K562 (cell line): ENCODE measurements around the gene PACSIN2. TPM values are rescaled to one million over a fixed set of nuclear protein-coding genes. Genes with fewer than 3 reads are reported as not detected.

Source experiments
- ATAC-seq: fragments of 200-7000 bp; cut with Tn5 transposase; 3 replicates; pipeline ENCODE4 v1.9.1; 2020; ENCODE audit warnings: moderate library complexity
- BruUV-seq: library from RNA; stranded (reverse); fragments of 400-500 nt; replicated peaks from 2 replicates; lab custom pipeline; 2021; lab: Mats Ljungman, UMichigan
- CTCF ChIA-PET: fragments of 300-600 bp; formaldehyde crosslinking; extraction: SDS; loops from one replicate; lab custom pipeline; 2021; ENCODE audit warnings: low intra/inter-chr PET ratio; lab: Yijun Ruan, JAX
- POLR2A ChIA-PET: fragments of 300-600, 350-650 bp; sonication (Branson Sonifier 250); formaldehyde crosslinking; extraction: SDS; loops from one replicate; lab custom pipeline; 2021; ENCODE audit warnings: antibody characterized with exemption, inconsistent platforms; lab: Yijun Ruan, JAX
- DNase-seq, 4 experiments: peaks; one replicate each; pipeline versions ENCODE4 v3.0.0 to v3.0.0-alpha.2; 2011 to 2018; ENCODE audit warnings: low spot score in 3 of 4, mixed read lengths in 3 of 4; ENCODE audit errors: extremely low read depth in 1 of 4
- FAIRE-seq: peaks from 2 replicates; lab custom pipeline; 2011; peaks lifted over from hg19 to GRCh38; lab: Jason Lieb, UNC
- H2AFZ ChIP-seq: 2 replicates; pipeline ENCODE4 v1.6.0; 2011; ENCODE audit warnings: low read depth, low read length, control low read depth, inconsistent platforms
- H3K27ac ChIP-seq: fragments of 200-600 bp; 3 replicates; pipeline ENCODE4 v1.8.0; 2011; ENCODE audit warnings: low read depth, mild to moderate bottlenecking, control low read depth, inconsistent platforms, low read length, moderate library complexity, mixed read lengths; ENCODE audit errors: extremely low read depth
- H3K27me3 ChIP-seq, 2 experiments: fragments of 300-600 bp in 1 of 2; 2 replicates in 1 of 2; 3 replicates in 1 of 2; pipeline versions ENCODE4 v1.6.0 to v1.8.0; 2011; ENCODE audit warnings: inconsistent platforms in 2 of 2, low read length in 2 of 2, mild to moderate bottlenecking in 1 of 2, mixed read lengths in 1 of 2, moderate library complexity in 1 of 2; ENCODE audit not compliant: control insufficient read depth in 2 of 2, insufficient read depth in 2 of 2
- H3K36me3 ChIP-seq: fragments of 300-600 bp; 3 replicates; pipeline ENCODE4 v1.8.0; 2011; ENCODE audit warnings: mild to moderate bottlenecking, low read length, inconsistent platforms; ENCODE audit not compliant: control insufficient read depth, insufficient read depth
- H3K4me1 ChIP-seq, 2 experiments: fragments of 200-600 bp in 1 of 2; replicated peaks in 1 of 2; 2 replicates in 1 of 2; 3 replicates in 1 of 2; pipeline versions ENCODE4 v1.5.1 to v1.8.0; 2011; ENCODE audit warnings: inconsistent platforms in 2 of 2, low read length in 2 of 2, mild to moderate bottlenecking in 1 of 2, mixed read lengths in 1 of 2, moderate library complexity in 1 of 2; ENCODE audit not compliant: control insufficient read depth in 2 of 2, insufficient read depth in 2 of 2
- H3K4me2 ChIP-seq: 2 replicates; pipeline ENCODE4 v1.6.1; 2011; ENCODE audit warnings: low read length, control low read depth, inconsistent platforms, mixed read lengths; ENCODE audit not compliant: insufficient read depth
- H3K4me3 ChIP-seq: fragments of 200-600 bp; sonication (generic), shearing (Covaris generic); 2 replicates; pipeline ENCODE4 v1.5.1; 2016; ENCODE audit warnings: control low read depth, inconsistent platforms
- H3K79me2 ChIP-seq: fragments of 200-600 bp; 3 replicates; pipeline ENCODE4 v1.8.0; 2011; ENCODE audit warnings: low read length, inconsistent platforms; ENCODE audit not compliant: control insufficient read depth, insufficient read depth
- H3K9ac ChIP-seq, 2 experiments: 2 replicates each; pipeline versions ENCODE4 v1.6.0 to v1.6.1; 2011; ENCODE audit warnings: low read depth in 2 of 2, low read length in 2 of 2, control low read depth in 1 of 2, inconsistent platforms in 1 of 2, mild to moderate bottlenecking in 1 of 2, mixed read lengths in 1 of 2; ENCODE audit not compliant: insufficient read depth in 1 of 2
- H3K9me1 ChIP-seq: one replicate; pipeline ENCODE4 v1.6.0; 2011; ENCODE audit warnings: inconsistent platforms, mild to moderate bottlenecking, low read length, moderate library complexity; ENCODE audit not compliant: control insufficient read depth, insufficient read depth
- H3K9me3 ChIP-seq: replicated peaks from 2 replicates; pipeline ENCODE4 v1.5.1; 2011; ENCODE audit warnings: low read depth, low read length, inconsistent platforms; ENCODE audit not compliant: control insufficient read depth, insufficient read depth
- H4K20me1 ChIP-seq: replicated peaks from 2 replicates; pipeline ENCODE4 v1.6.1; 2011; ENCODE audit warnings: low read length, inconsistent platforms, mixed read lengths; ENCODE audit not compliant: control insufficient read depth, insufficient read depth
- EWSR1 ChIP-seq: fragments of 450-650 bp; IDR thresholded peaks from 2 replicates; pipeline ENCODE4 v1.6.1; 2018; ENCODE audit warnings: borderline replicate concordance, mild to moderate bottlenecking, low read depth, moderate library complexity; ENCODE audit not compliant: partially characterized antibody
- L3MBTL2 ChIP-seq: fragments of 450-650 bp; IDR thresholded peaks from 2 replicates; pipeline ENCODE4 v1.6.1; 2016; ENCODE audit warnings: mild to moderate bottlenecking, moderate library complexity
- MYBL2 ChIP-seq, 2 experiments: fragments of 450-650 bp in 1 of 2; sonication (generic) in 1 of 2; formaldehyde crosslinking in 1 of 2; IDR thresholded peaks; 2 replicates each; pipeline versions ENCODE4 v1.6.1 to v1.8.1; 2017 to 2022; ENCODE audit warnings: borderline replicate concordance in 1 of 2, inconsistent platforms in 1 of 2, low read depth in 1 of 2, mild to moderate bottlenecking in 1 of 2, missing genetic modification reagents in 1 of 2, moderate library complexity in 1 of 2
- SIX5 ChIP-seq, 2 experiments: IDR thresholded peaks; 2 replicates each; pipeline ENCODE4 v1.6.1; 2011; ENCODE audit warnings: low read length in 2 of 2, borderline replicate concordance in 1 of 2, low read depth in 1 of 2, mild to moderate bottlenecking in 1 of 2, moderate library complexity in 1 of 2; ENCODE audit not compliant: insufficient read depth in 1 of 2
- WHSC1 ChIP-seq: IDR thresholded peaks from one replicate; pipeline ENCODE4 v1.6.1; 2012; ENCODE audit warnings: low read length, control low read depth, inconsistent platforms
- ZNF696 ChIP-seq: fragments of 250-450 bp; sonication (Bioruptor Pico); conservative IDR thresholded peaks from 2 replicates; pipeline ENCODE4 v1.4.0; 2020; ENCODE audit warnings: mild to moderate bottlenecking, moderate library complexity
- WGBS: fragments of 100-300 bp; shearing (Covaris generic); methylation state at CpG from one replicate; pipeline ENCODE4 v1.1.6; 2016; ENCODE audit warnings: low coverage, mixed read lengths; ENCODE audit not compliant: insufficient coverage; ENCODE audit errors: missing lambda C conversion rate; 5-methylcytosine and 5-hydroxymethylcytosine counted together
- in situ Hi-C: fragments of 300-500 bp; cut with MboI; formaldehyde crosslinking; loops from 4 replicates; pipeline ENCODE4 v1.15.0; 2018; ENCODE audit warnings: inconsistent platforms, mixed read lengths
- intact Hi-C: fragments of 100-400 bp; cut with micrococcal nuclease; formaldehyde crosslinking; loops from 2 replicates; pipeline ENCODE4 v1.14.2; 2022
- polyA plus RNA-seq, 8 experiments: library from polyadenylated mRNA; depleted of rRNA in 4 of 8; stranded (reverse) in 5 of 8; unstranded in 3 of 8; fragments of >200 nt; fragmentation: Nextera tagmentation in 2 of 8; fragmentation: Illumina TruSeq in 1 of 8; extraction: Ambion mirVana in 2 of 8; extraction: Trizol in 1 of 8; gene quantifications; 2 replicates each; pipeline versions ENCODE4 v1.2.1 to v1.2.3, GENCODE V29; 2011 to 2014; ENCODE audit warnings: inconsistent platforms in 1 of 8, missing spikeins in 1 of 8
- total RNA-seq, 7 experiments: library from RNA; depleted of rRNA in 6 of 7; stranded (reverse); fragments of >200 nt in 6 of 7; fragmentation: Illumina TruSeq in 2 of 7; extraction: Trizol in 2 of 7; gene quantifications; 2 replicates each; pipeline versions ENCODE4 v1.2.1 to v1.2.3, GENCODE V29; 2011 to 2021; ENCODE audit warnings: low replicate concordance in 1 of 7
- TF ChIP-seq, protein P1 (sequence below), 2 experiments: fragments of 150-350 bp in 1 of 2; IDR thresholded peaks; 2 replicates each; pipeline ENCODE4 v1.6.1; 2012 to 2016; ENCODE audit warnings: low read depth in 2 of 2, low read length in 2 of 2, mild to moderate bottlenecking in 1 of 2, moderate library complexity in 1 of 2
- TF ChIP-seq, protein P2 (sequence below): fragments of 250-450 bp; sonication (Bioruptor Pico); IDR thresholded peaks from 2 replicates; pipeline ENCODE4 v1.4.0; 2020; ENCODE audit warnings: mild to moderate bottlenecking, moderate library complexity
- TF ChIP-seq, protein P3 (sequence below): fragments of 250-450 bp; sonication (Bioruptor Pico); IDR thresholded peaks from 2 replicates; pipeline ENCODE4 v1.5.0; 2021
- TF ChIP-seq, protein P4 (sequence below): fragments of 200-800 bp; sonication (Bioruptor generic); IDR thresholded peaks from 2 replicates; pipeline ENCODE4 v1.6.1; 2017; ENCODE audit warnings: missing genetic modification characterization, missing compliant biosample characterization

Gene PACSIN2
- total and polyA plus RNA-seq, 9 of the 15 experiments (the other 6 are each of a cell fraction or from before 2014, with no cell fraction given), result 0.45 to 45.1 (median 23.9) TPM

DNA sequence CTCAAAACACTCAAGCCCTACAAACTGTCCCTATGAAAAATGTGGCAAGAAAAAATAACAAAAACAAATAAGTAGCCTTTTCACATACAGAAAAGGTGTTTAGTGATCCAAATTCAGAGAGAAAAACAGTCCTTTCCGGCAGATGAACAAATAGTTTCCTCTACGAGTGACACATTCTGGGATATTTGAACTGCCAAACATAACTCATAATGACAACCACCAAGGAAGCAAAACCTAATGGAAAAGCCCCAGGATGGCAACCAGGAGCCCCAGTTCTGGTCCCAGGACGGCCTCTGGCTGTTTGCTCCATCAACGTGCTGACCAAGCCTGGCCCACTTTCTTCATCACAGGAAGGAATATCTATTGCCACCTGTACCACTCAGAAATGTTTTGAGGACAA lies 6.0 kb downstream of the PACSIN2 start (continued):
- TF ChIP-seq, protein P1, sequence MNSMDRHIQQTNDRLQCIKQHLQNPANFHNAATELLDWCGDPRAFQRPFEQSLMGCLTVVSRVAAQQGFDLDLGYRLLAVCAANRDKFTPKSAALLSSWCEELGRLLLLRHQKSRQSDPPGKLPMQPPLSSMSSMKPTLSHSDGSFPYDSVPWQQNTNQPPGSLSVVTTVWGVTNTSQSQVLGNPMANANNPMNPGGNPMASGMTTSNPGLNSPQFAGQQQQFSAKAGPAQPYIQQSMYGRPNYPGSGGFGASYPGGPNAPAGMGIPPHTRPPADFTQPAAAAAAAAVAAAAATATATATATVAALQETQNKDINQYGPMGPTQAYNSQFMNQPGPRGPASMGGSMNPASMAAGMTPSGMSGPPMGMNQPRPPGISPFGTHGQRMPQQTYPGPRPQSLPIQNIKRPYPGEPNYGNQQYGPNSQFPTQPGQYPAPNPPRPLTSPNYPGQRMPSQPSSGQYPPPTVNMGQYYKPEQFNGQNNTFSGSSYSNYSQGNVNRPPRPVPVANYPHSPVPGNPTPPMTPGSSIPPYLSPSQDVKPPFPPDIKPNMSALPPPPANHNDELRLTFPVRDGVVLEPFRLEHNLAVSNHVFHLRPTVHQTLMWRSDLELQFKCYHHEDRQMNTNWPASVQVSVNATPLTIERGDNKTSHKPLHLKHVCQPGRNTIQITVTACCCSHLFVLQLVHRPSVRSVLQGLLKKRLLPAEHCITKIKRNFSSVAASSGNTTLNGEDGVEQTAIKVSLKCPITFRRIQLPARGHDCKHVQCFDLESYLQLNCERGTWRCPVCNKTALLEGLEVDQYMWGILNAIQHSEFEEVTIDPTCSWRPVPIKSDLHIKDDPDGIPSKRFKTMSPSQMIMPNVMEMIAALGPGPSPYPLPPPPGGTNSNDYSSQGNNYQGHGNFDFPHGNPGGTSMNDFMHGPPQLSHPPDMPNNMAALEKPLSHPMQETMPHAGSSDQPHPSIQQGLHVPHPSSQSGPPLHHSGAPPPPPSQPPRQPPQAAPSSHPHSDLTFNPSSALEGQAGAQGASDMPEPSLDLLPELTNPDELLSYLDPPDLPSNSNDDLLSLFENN (IDR thresholded peaks at IDR 0.05; ENCODE audit: low read depth in 2 of 2, low read length in 2 of 2), result no peak

DNA sequence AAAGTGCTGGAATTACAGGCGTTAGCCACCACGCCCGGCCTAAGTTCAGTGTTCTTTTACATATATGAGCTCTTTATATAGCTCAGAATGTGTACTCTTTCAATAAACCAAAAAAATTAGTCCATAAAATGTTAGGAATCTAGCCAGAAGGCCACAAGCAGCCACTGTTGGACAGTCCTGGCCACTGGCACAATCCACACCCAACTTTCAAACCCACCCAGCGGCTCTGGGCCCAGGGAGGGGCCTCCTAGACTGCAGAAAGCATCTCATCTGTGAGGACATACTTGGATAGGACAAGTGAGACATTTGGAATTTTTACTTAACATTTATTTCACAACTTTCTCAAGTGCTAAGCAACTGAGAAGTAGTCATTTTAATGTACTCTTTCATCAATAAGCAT lies 6.4 kb downstream of the PACSIN2 start:
- H3K27me3 ChIP-seq, result no peaks in the 10 kb centered on the region
- 92% methylated on average over 4 of the region's 4 CpGs for WGBS
- ChIA-PET POLR2A (interaction anchor here (0.7 kb wide), 1 partner anchor 1436 kb away, joined by 3 read pairs; no protein-coding TSS in a partner anchor), CTCF (no interaction called here)
- H3K4me2 ChIP-seq, result no peak overlapping the region
- intact Hi-C loops (no loop called here), in situ Hi-C loops (no loop called here)
- no peak overlapping the region for H3K27ac ChIP-seq
- H3K36me3 ChIP-seq, result no peaks in the 10 kb centered on the region
- no peaks in the 10 kb centered on the region for H3K9me3 ChIP-seq
- no TSS peak for BruUV-seq
- H4K20me1 ChIP-seq, result peaks cover 19% of the 10 kb centered on the region
- peaks cover 77% of the 10 kb centered on the region for H3K79me2 ChIP-seq
- FAIRE-seq (no peak), ATAC-seq (no peak), DNase-seq (no peak)
- H3K9me1 ChIP-seq, result no peaks in the 10 kb centered on the region
- H3K4me1 ChIP-seq, result peaks cover 26 to 31% of the 10 kb centered on the region in 2 experiments; a peak in 4 of 5 replicates
- H2AFZ ChIP-seq, result no peak overlapping the region
- no peak overlapping the region for H3K9ac ChIP-seq
- no peak overlapping the region for H3K4me3 ChIP-seq
- TF ChIP-seq, protein P2, sequence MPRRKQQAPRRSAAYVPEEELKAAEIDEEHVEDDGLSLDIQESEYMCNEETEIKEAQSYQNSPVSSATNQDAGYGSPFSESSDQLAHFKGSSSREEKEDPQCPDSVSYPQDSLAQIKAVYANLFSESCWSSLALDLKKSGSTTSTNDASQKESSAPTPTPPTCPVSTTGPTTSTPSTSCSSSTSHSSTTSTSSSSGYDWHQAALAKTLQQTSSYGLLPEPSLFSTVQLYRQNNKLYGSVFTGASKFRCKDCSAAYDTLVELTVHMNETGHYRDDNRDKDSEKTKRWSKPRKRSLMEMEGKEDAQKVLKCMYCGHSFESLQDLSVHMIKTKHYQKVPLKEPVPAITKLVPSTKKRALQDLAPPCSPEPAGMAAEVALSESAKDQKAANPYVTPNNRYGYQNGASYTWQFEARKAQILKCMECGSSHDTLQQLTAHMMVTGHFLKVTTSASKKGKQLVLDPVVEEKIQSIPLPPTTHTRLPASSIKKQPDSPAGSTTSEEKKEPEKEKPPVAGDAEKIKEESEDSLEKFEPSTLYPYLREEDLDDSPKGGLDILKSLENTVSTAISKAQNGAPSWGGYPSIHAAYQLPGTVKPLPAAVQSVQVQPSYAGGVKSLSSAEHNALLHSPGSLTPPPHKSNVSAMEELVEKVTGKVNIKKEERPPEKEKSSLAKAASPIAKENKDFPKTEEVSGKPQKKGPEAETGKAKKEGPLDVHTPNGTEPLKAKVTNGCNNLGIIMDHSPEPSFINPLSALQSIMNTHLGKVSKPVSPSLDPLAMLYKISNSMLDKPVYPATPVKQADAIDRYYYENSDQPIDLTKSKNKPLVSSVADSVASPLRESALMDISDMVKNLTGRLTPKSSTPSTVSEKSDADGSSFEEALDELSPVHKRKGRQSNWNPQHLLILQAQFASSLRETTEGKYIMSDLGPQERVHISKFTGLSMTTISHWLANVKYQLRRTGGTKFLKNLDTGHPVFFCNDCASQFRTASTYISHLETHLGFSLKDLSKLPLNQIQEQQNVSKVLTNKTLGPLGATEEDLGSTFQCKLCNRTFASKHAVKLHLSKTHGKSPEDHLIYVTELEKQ (CRISPR knock-in tag), result no peak
- TF ChIP-seq, protein P3, sequence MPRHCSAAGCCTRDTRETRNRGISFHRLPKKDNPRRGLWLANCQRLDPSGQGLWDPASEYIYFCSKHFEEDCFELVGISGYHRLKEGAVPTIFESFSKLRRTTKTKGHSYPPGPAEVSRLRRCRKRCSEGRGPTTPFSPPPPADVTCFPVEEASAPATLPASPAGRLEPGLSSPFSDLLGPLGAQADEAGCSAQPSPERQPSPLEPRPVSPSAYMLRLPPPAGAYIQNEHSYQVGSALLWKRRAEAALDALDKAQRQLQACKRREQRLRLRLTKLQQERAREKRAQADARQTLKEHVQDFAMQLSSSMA, result no peak
- TF ChIP-seq SIX5 (IDR thresholded peaks at IDR 0.05; ENCODE audit: borderline replicate concordance in 1 of 2, insufficient read depth in 1 of 2, low read depth in 1 of 2, low read length in 2 of 2) (no peak), EWSR1 (no peak), MYBL2 (IDR thresholded peaks at IDR 0.05; ENCODE audit: low read depth) (no peak), MYBL2 (CRISPR knock-in tag; IDR thresholded peaks at IDR 0.05; ENCODE audit: borderline replicate concordance) (no peak), ZNF696 (CRISPR knock-in tag) (no peak), WHSC1 (no peak), L3MBTL2 (no peak)
- TF ChIP-seq, protein P4, sequence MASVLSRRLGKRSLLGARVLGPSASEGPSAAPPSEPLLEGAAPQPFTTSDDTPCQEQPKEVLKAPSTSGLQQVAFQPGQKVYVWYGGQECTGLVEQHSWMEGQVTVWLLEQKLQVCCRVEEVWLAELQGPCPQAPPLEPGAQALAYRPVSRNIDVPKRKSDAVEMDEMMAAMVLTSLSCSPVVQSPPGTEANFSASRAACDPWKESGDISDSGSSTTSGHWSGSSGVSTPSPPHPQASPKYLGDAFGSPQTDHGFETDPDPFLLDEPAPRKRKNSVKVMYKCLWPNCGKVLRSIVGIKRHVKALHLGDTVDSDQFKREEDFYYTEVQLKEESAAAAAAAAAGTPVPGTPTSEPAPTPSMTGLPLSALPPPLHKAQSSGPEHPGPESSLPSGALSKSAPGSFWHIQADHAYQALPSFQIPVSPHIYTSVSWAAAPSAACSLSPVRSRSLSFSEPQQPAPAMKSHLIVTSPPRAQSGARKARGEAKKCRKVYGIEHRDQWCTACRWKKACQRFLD (CRISPR knock-in tag), result no peak
